B cell (primary cell): Measurements from ENCODE around the gene DCBLD2. TPM values are rescaled to one million over a fixed set of nuclear protein-coding genes. Genes with fewer than 3 reads are reported as not detected.

Experiments
- ATAC-seq: fragments of 200-7000 bp; cut with Tn5 transposase; one replicate; pipeline ENCODE4 v1.10.0; 2021; ENCODE audit warnings: low read depth, mild to moderate bottlenecking, moderate number of reproducible peaks, moderate library complexity
- CTCF ChIA-PET: fragments of 350-600 bp; sonication (Branson Sonifier 250); formaldehyde crosslinking; loops from one replicate; lab custom pipeline; 2021; ENCODE audit warnings: antibody characterized with exemption, inconsistent platforms; lab: Charles Lee
- POLR2A ChIA-PET: fragments of 350-600 bp; sonication (Branson Sonifier 250); formaldehyde crosslinking; loops from one replicate; lab custom pipeline; 2021; ENCODE audit warnings: antibody characterized with exemption; lab: Charles Lee
- DNase-seq: peaks from one replicate; pipeline ENCODE4 v3.0.0; 2013
- H2AFZ ChIP-seq: 2 replicates; pipeline ENCODE4 v1.6.1; 2012; ENCODE audit warnings: mild to moderate bottlenecking, low read depth, low read length; ENCODE audit not compliant: insufficient read depth, poor library complexity, severe bottlenecking
- H3K27ac ChIP-seq, 2 donors: 1 replicate in 1 of 2; 2 replicates in 1 of 2; pipeline ENCODE4 v1.5.1; 2012 to 2013; ENCODE audit warnings: low read length in 2 of 2, mild to moderate bottlenecking in 2 of 2, moderate library complexity in 1 of 2
- H3K27me3 ChIP-seq, 4 experiments: fragments of 200-600 bp in 1 of 4; sonication (generic) in 1 of 4; replicated peaks in 1 of 4; 1 replicate in 2 of 4; 2 replicates in 2 of 4; pipeline versions ENCODE4 v1.6.1 to v1.7.0; 2013 to 2016; ENCODE audit warnings: low read length in 3 of 4, mild to moderate bottlenecking in 2 of 4, mixed read lengths in 1 of 4, moderate library complexity in 1 of 4; ENCODE audit not compliant: insufficient read depth in 4 of 4, control insufficient read depth in 3 of 4; ENCODE audit errors: control extremely low read depth in 1 of 4
- H3K36me3 ChIP-seq, 2 experiments: replicated peaks in 1 of 2; 1 replicate in 1 of 2; 2 replicates in 1 of 2; pipeline versions ENCODE4 v1.6.1 to v1.7.1; 2013; ENCODE audit warnings: low read length in 1 of 2; ENCODE audit not compliant: insufficient read depth in 2 of 2, control insufficient read depth in 1 of 2; ENCODE audit errors: control extremely low read depth in 1 of 2, extremely low read depth in 1 of 2
- H3K4me1 ChIP-seq, 2 donors: fragments of 200-600 bp in 1 of 2; sonication (generic) in 1 of 2; 1 replicate in 1 of 2; 2 replicates in 1 of 2; pipeline versions ENCODE4 v1.5.1 to v1.6.1; 2013 to 2017; ENCODE audit warnings: low read length in 2 of 2; ENCODE audit not compliant: control insufficient read depth in 2 of 2, insufficient read depth in 2 of 2
- H3K4me2 ChIP-seq: replicated peaks from 2 replicates; pipeline ENCODE3; 2012; ENCODE audit warnings: mild to moderate bottlenecking, low read depth, low read length; ENCODE audit not compliant: poor library complexity, severe bottlenecking
- H3K4me3 ChIP-seq, 5 experiments: fragments of 200-600 bp in 1 of 5; sonication (generic) in 1 of 5; 1 replicate in 3 of 5; 2 replicates in 2 of 5; pipeline versions ENCODE4 v1.5.1 to v1.7.0; 2011 to 2016; ENCODE audit warnings: low read length in 4 of 5, mild to moderate bottlenecking in 4 of 5, low read depth in 2 of 5, control low read depth in 1 of 5, moderate library complexity in 1 of 5; ENCODE audit not compliant: insufficient read depth in 1 of 5; ENCODE audit errors: control extremely low read depth in 1 of 5, extremely low read depth in 1 of 5
- H3K79me2 ChIP-seq: fragments of 200-600 bp; sonication (generic); one replicate; pipeline ENCODE4 v1.6.0; 2016; ENCODE audit warnings: low read length; ENCODE audit not compliant: control insufficient read depth, insufficient read depth
- H3K9ac ChIP-seq: fragments of 200-600 bp; sonication (generic); 2 replicates; pipeline ENCODE4 v1.6.1; 2017; ENCODE audit warnings: mild to moderate bottlenecking, low read length, moderate library complexity
- H3K9me3 ChIP-seq, 3 donors: one replicate each; pipeline versions ENCODE4 v1.6.1 to v1.7.1; 2013; ENCODE audit warnings: low read length in 2 of 3; ENCODE audit not compliant: control insufficient read depth in 2 of 3, insufficient read depth in 1 of 3; ENCODE audit errors: control extremely low read depth in 1 of 3
- H4K20me1 ChIP-seq: 2 replicates; pipeline ENCODE4 v1.6.0; 2012; ENCODE audit warnings: mild to moderate bottlenecking, low read length; ENCODE audit not compliant: insufficient read depth, control insufficient read depth, poor library complexity, severe bottlenecking
- H3K27ac Mint-ChIP-seq: one replicate; pipeline ENCODE4 v1.8.0; 2021; ENCODE audit warnings: mixed read lengths
- H3K27me3 Mint-ChIP-seq: one replicate; pipeline ENCODE4 v1.8.0; 2021; ENCODE audit warnings: mixed read lengths
- H3K4me1 Mint-ChIP-seq: one replicate; pipeline ENCODE4 v1.8.0; 2021; ENCODE audit warnings: mixed read lengths
- H3K4me3 Mint-ChIP-seq: one replicate; pipeline ENCODE4 v1.8.0; 2021; ENCODE audit warnings: mixed read lengths
- H3K9me3 Mint-ChIP-seq: one replicate; pipeline ENCODE4 v1.8.0; 2022; ENCODE audit warnings: mixed read lengths; ENCODE audit not compliant: insufficient read depth
- EZH2 ChIP-seq: IDR thresholded peaks from 2 replicates; pipeline ENCODE4 v1.6.1; 2012; ENCODE audit warnings: borderline replicate concordance, low read depth, mild to moderate bottlenecking, moderate library complexity, low read length; ENCODE audit not compliant: insufficient read depth, poor library complexity, severe bottlenecking
- WGBS: methylation state at CpG from one replicate; pipeline ENCODE4 v1.1.5; 2013; ENCODE audit warnings: missing lambda C conversion rate; ENCODE audit not compliant: insufficient coverage; 5-methylcytosine and 5-hydroxymethylcytosine counted together
- intact Hi-C: fragments of 100-400 bp; cut with micrococcal nuclease; formaldehyde crosslinking; loops from one replicate; pipeline ENCODE4 v1.10.0; 2022
- polyA plus RNA-seq: library from polyadenylated mRNA; depleted of rRNA; stranded (reverse); fragments of >200 nt; gene quantifications from 2 replicates; pipeline ENCODE4 v1.2.3, GENCODE V29; 2012
- total RNA-seq, 2 donors: library from RNA; stranded (reverse); fragments of 120-200 nt in 1 of 2; gene quantifications; 1 replicate in 1 of 2; 2 replicates in 1 of 2; pipeline versions ENCODE4 v1.2.3 to v1.2.4, GENCODE V29; 2013 to 2022
- TF ChIP-seq, protein P1 (sequence below): fragments of 200-600 bp; IDR thresholded peaks from one replicate; pipeline ENCODE4 v1.8.0; 2022; ENCODE audit warnings: antibody characterized with exemption, mild to moderate bottlenecking

The DCBLD2 gene
- total and polyA plus RNA-seq, 2 donors (not counting 1 experiment from before 2014, with no cell fraction given), result 0.37 to 3.5 TPM

DNA sequence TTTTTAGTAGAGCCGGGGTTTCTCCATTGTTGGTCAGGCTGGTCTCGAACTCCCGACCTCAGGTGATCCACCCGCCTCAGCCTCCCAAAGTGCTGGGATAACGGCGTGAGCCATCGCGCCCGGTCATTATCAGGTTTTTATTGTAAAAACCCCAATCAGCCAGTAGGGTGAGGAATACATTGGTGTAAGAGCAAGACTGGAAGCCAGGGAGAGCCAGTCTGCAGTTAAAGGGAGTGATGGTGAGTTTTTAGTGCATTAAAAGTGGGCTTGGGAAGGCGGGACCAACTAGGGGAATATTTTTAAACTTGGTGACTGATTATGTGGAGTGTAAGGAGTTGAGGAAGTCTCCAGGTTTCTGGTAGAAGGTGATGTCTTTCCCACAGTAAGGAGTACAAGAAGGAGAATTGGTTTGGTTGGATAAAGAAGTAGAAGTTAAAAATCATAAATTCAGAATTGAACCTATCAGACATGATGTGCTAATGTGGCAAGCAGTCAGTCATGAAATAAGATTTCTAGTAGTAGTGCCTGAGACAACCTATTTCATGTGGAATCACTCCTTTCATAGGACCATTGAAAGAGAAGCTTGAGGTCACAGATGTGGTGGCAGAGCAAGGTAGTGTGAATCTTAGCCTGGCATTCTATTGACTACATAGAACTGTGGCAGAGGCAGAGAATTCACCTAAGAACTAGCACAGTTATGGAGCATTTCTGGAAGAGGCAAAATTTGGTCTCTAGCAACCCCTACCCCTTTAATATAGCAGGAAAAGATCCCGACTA, 2.4 kb upstream of the DCBLD2 start:
- no peak for DNase-seq
- Mint-ChIP-seq H3K4me3 (no peak overlapping the region), H3K4me1 (peaks cover 17% of the 10 kb centered on the region), H3K9me3 (no peaks in the 10 kb centered on the region), H3K27ac (no peak overlapping the region), H3K27me3 (peaks cover 15% of the 10 kb centered on the region)
- H3K9ac ChIP-seq, result no peak overlapping the region
- peaks cover 0 to 7% (median 2%) of the 10 kb centered on the region in 4 experiments for H3K27me3 ChIP-seq
- no peaks in the 10 kb centered on the region for H3K36me3 ChIP-seq
- intact Hi-C loops, result loop anchor here (5.0 to 10.0 kb wide), 4 partner anchors 312 to 1803 kb away; partner anchors contain the start of genes CPOX, TBC1D23 and TFG
- no peak for ATAC-seq
- H4K20me1 ChIP-seq, result no peaks in the 10 kb centered on the region
- WGBS, result 95% methylated on average over 9 of the region's 11 CpGs
- H3K9me3 ChIP-seq, result no peaks in the 10 kb centered on the region
- no peaks in the 10 kb centered on the region for H3K79me2 ChIP-seq
- H3K4me2 ChIP-seq, result no peak overlapping the region
- H3K4me1 ChIP-seq, result peaks cover 10 to 12% of the 10 kb centered on the region in 2 donors
- POLR2A ChIA-PET, result no interaction called here
- H3K27ac ChIP-seq, result no peak overlapping the region
- CTCF ChIA-PET, result no interaction called here
- no peak overlapping the region for H3K4me3 ChIP-seq
- H2AFZ ChIP-seq, result no peak overlapping the region
- TF ChIP-seq, protein P1, sequence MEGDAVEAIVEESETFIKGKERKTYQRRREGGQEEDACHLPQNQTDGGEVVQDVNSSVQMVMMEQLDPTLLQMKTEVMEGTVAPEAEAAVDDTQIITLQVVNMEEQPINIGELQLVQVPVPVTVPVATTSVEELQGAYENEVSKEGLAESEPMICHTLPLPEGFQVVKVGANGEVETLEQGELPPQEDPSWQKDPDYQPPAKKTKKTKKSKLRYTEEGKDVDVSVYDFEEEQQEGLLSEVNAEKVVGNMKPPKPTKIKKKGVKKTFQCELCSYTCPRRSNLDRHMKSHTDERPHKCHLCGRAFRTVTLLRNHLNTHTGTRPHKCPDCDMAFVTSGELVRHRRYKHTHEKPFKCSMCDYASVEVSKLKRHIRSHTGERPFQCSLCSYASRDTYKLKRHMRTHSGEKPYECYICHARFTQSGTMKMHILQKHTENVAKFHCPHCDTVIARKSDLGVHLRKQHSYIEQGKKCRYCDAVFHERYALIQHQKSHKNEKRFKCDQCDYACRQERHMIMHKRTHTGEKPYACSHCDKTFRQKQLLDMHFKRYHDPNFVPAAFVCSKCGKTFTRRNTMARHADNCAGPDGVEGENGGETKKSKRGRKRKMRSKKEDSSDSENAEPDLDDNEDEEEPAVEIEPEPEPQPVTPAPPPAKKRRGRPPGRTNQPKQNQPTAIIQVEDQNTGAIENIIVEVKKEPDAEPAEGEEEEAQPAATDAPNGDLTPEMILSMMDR, result no peak
- TF ChIP-seq EZH2, result no peak

DNA sequence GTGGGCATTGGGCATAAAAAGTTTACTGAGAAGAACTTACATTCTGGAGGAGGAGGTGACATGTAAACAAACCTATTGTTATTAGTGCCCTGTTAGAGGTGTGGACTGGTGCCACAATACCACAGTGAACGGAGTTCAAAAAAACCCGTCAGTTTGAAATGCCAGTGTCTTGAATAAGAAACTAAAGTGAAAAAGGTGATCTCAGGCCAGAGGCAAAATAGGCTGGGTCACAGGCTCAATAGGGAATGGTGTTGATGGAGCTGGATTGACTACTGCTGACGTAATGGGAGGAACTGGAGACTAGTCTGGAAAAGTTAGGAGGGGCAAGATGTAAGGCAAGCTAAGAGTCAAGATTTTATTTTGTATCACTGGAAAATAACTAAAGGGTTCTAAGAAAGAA, 1.6 kb upstream of the DCBLD2 start:
- ChIA-PET CTCF (no interaction called here), POLR2A (no interaction called here)
- Histone ChIP-seq H3K9ac (no peak overlapping the region), H3K79me2 (no peaks in the 10 kb centered on the region), H3K9me3 (no peaks in the 10 kb centered on the region), H2AFZ (no peak overlapping the region), H3K27ac (no peak overlapping the region), H3K36me3 (no peaks in the 10 kb centered on the region), H3K4me1 (peaks cover 10 to 12% of the 10 kb centered on the region in 2 donors), H3K4me2 (no peak overlapping the region), H3K27me3 (peaks cover 0 to 7% (median 2%) of the 10 kb centered on the region in 4 experiments), H4K20me1 (no peaks in the 10 kb centered on the region), H3K4me3 (no peak overlapping the region)
- DNase-seq, result no peak
- no peaks in the 10 kb centered on the region for H3K9me3 Mint-ChIP-seq
- TF ChIP-seq, protein P1, result no peak
- no peak for TF ChIP-seq EZH2
- ATAC-seq, result no peak
- intact Hi-C loops, result loop anchor here (5.0 to 10.0 kb wide), 4 partner anchors 311 to 1804 kb away; partner anchors contain the start of genes CPOX, TBC1D23 and TFG
- no peak overlapping the region for H3K4me3 Mint-ChIP-seq
- H3K27me3 Mint-ChIP-seq, result peaks cover 12% of the 10 kb centered on the region
- no peak overlapping the region for H3K27ac Mint-ChIP-seq
- 96% methylated on average over 3 of the region's 3 CpGs for WGBS
- peaks cover 17% of the 10 kb centered on the region for H3K4me1 Mint-ChIP-seq
